D721Med (cell line): ENCODE data around the gene SOX8.

ENCODE experiments used
- DNase-seq: peaks from one replicate; pipeline ENCODE4 v3.0.0; 2011; ENCODE audit warnings: low spot score; ENCODE audit not compliant: insufficient read length
- FAIRE-seq: peaks from 2 replicates; lab custom pipeline; 2011; peaks lifted over from hg19 to GRCh38; lab: Jason Lieb, UNC
- TF ChIP-seq, protein P1 (sequence below): IDR thresholded peaks from 2 replicates; pipeline ENCODE4 v1.5.1; 2012; ENCODE audit warnings: mild to moderate bottlenecking, control low read depth; ENCODE audit not compliant: insufficient read depth; ENCODE audit errors: missing control alignments

SOX8 gene

DNA sequence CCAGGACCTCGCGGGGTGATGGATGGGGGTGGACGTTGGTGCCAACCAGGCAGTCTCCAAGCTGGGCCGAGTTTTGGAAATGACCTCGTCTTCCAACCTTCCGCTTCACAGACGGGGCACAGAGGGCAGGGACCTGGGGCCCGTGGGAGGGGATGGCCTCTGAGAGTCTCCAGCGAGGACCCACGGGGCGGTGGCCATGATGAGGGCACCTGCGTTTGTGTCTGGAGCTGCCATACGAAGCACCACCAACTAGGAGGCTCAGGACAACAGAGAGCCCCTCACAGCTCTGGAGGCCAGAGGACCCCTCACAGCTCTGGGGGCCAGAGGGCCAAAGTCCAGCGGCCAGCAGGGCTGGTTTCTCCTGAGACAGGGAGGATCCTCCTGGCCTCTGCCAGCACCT is 26.5 kb downstream of the SOX8 start:
- TF ChIP-seq, protein P1, sequence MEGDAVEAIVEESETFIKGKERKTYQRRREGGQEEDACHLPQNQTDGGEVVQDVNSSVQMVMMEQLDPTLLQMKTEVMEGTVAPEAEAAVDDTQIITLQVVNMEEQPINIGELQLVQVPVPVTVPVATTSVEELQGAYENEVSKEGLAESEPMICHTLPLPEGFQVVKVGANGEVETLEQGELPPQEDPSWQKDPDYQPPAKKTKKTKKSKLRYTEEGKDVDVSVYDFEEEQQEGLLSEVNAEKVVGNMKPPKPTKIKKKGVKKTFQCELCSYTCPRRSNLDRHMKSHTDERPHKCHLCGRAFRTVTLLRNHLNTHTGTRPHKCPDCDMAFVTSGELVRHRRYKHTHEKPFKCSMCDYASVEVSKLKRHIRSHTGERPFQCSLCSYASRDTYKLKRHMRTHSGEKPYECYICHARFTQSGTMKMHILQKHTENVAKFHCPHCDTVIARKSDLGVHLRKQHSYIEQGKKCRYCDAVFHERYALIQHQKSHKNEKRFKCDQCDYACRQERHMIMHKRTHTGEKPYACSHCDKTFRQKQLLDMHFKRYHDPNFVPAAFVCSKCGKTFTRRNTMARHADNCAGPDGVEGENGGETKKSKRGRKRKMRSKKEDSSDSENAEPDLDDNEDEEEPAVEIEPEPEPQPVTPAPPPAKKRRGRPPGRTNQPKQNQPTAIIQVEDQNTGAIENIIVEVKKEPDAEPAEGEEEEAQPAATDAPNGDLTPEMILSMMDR: no peak
- no peak for DNase-seq
- no peak for FAIRE-seq

DNA sequence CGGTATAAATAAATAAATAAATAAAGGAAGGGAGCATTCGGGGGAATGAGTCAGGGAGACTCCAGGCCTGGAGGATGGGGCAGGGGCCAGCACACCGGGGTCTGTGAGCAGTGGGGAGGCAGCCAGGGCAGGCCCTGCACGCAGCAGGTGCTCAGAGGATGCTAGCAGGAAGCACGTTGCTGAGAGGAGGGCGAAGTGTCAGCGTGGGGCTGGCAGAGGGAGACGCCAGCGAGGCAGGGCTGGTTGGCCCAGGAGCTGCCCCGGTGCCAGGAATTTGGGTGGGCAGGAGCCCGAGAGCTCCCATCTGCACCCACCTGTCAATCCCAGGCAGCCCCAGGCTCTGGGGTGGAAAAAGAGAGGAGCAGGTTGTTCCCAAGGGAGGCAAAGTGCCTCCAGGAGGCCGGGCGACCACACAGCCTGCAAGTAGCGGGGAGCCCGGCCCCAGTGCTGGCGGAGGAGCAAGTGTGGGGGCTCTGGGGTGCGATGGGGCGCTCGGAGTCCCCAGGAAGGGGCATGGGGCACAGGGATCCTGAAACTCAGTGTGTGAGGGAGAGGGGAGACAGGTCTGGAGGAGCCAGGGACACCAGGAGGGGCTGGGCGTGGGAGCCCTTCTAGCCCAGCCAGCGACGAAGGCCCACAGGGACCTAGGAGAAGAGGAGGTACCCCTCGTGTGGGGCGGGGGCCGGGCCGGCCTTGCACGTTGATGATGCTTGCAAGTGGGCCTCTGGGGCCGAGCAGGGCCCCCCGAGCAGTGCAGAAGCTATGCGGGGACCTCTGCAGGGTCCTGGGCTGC is 28.0 kb downstream of the SOX8 start:
- DNase-seq: no peak
- no peak for FAIRE-seq
- TF ChIP-seq, protein P1: no peak

DNA sequence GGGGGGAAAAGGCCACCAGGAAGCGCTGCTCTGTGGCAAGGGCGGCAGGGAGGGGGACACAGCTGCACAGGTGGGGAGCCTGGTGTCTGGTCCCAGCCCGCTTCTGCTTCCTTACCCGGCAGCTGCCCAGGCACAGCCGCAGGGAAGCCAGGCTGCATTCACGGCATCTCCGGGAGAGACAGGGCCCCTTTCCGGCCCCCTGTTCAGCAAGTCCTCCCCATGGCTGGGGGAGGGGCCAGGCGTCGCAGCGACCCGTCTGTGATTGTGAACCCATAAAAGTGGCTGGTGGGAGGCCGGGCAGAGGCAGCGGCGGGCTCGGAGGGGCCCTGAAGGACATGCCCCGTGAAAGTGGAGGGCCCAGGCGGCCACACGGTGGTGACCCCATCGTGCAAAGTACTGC is 28.7 kb downstream of the SOX8 start:
- DNase-seq (no peak), FAIRE-seq (no peak)
- TF ChIP-seq, protein P1: no peak

DNA sequence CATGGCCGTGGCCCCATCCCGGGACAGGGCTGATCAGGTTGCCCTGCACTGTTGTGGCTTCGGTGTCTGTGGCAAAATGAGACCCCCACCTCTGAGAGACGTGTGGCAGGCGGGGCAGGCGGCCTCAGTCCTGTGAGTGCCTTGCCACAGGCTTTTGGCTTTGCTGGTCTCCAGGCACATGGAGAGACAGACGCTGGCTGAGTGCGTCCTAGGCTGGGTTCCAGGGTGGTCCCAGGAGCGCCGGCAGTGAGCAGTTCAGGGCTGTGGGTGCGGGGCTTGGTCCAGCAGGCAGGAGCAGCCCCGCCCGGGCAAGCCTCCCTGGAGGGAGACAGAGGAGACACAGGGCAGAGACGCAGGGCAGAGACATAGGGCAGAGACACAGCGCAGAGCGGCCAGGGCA is 29.2 kb downstream of the SOX8 start:
- DNase-seq: no peak
- TF ChIP-seq, protein P1: no peak
- FAIRE-seq: no peak

DNA sequence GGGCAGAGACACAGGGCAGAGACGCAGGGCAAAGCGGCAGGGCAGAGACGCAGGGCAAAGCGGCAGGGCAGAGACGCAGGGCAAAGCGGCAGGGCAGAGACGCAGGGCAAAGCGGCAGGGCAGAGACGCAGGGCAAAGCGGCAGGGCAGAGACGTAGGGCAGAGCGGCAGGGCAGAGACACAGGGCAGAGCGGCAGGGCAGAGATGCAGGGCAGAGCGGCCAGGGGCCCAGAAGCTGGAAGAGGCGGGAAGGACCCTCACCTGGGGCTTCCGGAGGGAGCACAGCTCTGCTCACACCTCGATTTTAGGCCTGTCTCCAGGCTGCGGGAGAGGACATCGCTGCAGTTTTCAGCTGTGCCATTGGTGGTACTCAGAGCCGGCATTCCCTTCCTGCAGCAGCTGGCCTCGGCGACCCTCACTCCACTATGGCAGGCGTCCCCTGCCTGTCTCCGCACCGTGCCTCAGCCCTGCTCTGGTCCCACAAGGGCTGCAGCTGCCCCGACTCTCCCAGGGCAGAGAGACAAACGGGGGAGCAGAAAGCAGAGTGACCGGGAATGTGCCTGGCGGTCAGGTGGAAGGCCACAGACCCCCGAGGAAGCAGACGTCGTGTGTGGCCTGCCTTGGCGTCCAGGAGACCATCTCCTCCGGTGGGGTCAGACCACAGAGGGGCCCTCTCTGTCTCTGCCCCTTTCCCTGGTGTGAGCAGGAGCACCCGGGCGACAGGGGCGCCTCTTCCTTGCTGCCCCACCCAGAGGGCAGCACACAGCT is 29.9 kb downstream of the SOX8 start:
- TF ChIP-seq, protein P1: no peak
- no peak for FAIRE-seq
- DNase-seq: no peak

DNA sequence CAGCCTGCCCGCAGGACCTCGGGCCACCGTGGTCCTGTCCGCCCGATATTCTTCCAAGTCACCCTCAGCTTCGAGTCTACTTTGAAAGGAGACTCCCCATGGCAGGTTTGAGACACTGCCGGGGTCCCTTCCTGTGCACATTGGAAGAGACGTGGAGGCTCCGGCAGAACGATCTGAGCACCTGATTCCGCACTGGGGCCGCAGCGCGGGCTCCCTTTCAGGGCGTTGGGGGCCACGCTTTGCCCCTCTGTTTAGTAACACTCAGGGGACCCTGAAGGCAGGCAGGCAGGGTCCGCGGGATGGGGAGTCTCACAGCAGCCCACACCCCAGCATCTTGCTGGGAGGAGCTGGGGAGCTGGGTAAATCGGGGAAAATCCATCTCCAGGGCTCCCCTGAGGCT is 30.6 kb downstream of the SOX8 start:
- TF ChIP-seq, protein P1: no peak
- DNase-seq: no peak
- FAIRE-seq: no peak
